HFFc6 (cell line): ENCODE results near the gene CADPS2. TPM values are rescaled to one million over a fixed set of nuclear protein-coding genes. Genes with fewer than 3 reads are reported as not detected.

Source experiments
- DNase-seq: peaks from one replicate; pipeline ENCODE4 v3.0.0-alpha.2; 2018
- H3K27ac Mint-ChIP-seq: 2 replicates; pipeline ENCODE4 v1.8.0; 2020; ENCODE audit warnings: mild to moderate bottlenecking, mixed read lengths
- H3K27me3 Mint-ChIP-seq: 2 replicates; pipeline ENCODE4 v1.8.0; 2021; ENCODE audit warnings: mild to moderate bottlenecking, moderate library complexity, mixed read lengths; ENCODE audit not compliant: insufficient read depth
- H3K36me3 Mint-ChIP-seq: 2 replicates; pipeline ENCODE4 v1.8.0; 2021; ENCODE audit warnings: low read depth, mixed read lengths
- H3K4me1 Mint-ChIP-seq: 2 replicates; pipeline ENCODE4 v1.8.0; 2020; ENCODE audit warnings: low read depth, mixed read lengths
- H3K4me3 Mint-ChIP-seq: 2 replicates; pipeline ENCODE4 v1.8.0; 2020; ENCODE audit warnings: mild to moderate bottlenecking, moderate library complexity, mixed read lengths
- H3K9me3 Mint-ChIP-seq: 2 replicates; pipeline ENCODE4 v1.8.0; 2020; ENCODE audit warnings: mild to moderate bottlenecking, mixed read lengths
- total RNA-seq, 6 experiments: library from RNA; stranded (reverse); fragmentation: NEBNext Ultra II Directional; extraction: Animal tissue kit (Norgen Biotek cat#: 25700); gene quantifications; 2 replicates in 1 of 6; 3 replicates in 5 of 6; pipeline ENCODE4 v1.2.3, GENCODE V29; 2021
- TF ChIP-seq, protein P1 (sequence below): fragments of 200-600 bp; sonication (generic); IDR thresholded peaks from 2 replicates; pipeline ENCODE4 v1.5.0; 2021; ENCODE audit warnings: antibody characterized with exemption, mild to moderate bottlenecking

CADPS2 gene
- total RNA-seq, 6 experiments from 2014 or later = not detected

DNA sequence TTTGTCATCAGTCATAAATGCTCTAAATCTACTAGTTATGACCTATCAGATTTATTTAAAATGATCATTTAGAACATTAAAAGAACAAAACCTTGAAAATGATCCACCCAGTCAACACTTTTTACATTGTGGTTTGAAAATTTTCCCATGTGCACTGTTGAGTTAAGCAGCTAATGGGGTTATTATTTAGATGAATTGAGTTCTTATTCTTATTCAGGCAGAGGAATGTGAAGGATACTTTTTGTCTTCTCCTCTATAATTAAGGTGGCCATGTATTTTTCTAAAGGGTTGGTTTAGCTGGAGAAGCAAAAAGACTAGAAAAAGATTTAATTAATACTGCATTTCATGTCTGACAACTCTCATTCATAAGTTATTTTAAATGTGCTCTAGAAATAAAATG is 506.8 kb downstream of the CADPS2 start:
- TF ChIP-seq, protein P1, sequence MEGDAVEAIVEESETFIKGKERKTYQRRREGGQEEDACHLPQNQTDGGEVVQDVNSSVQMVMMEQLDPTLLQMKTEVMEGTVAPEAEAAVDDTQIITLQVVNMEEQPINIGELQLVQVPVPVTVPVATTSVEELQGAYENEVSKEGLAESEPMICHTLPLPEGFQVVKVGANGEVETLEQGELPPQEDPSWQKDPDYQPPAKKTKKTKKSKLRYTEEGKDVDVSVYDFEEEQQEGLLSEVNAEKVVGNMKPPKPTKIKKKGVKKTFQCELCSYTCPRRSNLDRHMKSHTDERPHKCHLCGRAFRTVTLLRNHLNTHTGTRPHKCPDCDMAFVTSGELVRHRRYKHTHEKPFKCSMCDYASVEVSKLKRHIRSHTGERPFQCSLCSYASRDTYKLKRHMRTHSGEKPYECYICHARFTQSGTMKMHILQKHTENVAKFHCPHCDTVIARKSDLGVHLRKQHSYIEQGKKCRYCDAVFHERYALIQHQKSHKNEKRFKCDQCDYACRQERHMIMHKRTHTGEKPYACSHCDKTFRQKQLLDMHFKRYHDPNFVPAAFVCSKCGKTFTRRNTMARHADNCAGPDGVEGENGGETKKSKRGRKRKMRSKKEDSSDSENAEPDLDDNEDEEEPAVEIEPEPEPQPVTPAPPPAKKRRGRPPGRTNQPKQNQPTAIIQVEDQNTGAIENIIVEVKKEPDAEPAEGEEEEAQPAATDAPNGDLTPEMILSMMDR = no peak
- no peak overlapping the region for H3K27ac Mint-ChIP-seq
- no peak overlapping the region for H3K4me3 Mint-ChIP-seq
- no peaks in the 10 kb centered on the region for H3K27me3 Mint-ChIP-seq
- no peaks in the 10 kb centered on the region for H3K4me1 Mint-ChIP-seq
- no peak for DNase-seq
- H3K36me3 Mint-ChIP-seq = no peaks in the 10 kb centered on the region; the same call in 1 of the 2 replicates
- H3K9me3 Mint-ChIP-seq = peaks cover 27% of the 10 kb centered on the region

DNA sequence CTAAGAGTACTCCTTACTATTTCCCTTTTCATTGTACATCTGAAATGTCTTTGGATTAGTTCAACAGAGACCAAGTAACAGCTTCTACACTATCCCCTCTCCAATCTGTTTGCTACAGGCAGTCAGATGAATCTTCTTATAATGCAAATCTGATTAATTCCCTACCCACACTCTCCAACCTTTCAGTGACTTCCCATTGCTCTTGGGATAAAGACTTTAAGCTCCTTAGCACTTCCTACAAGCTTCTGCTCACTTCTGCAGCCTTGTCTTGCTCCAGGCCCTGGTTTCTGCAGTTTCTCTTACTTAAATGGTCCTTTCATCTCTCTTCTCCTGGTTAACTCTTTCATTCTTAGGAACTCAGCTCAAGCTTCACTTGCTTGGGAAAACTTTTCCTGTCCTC is 516.5 kb downstream of the CADPS2 start:
- Mint-ChIP-seq H3K27me3 (no peaks in the 10 kb centered on the region), H3K36me3 (no peaks in the 10 kb centered on the region), H3K4me1 (no peaks in the 10 kb centered on the region), H3K4me3 (no peak overlapping the region), H3K9me3 (peaks cover 40% of the 10 kb centered on the region), H3K27ac (no peak overlapping the region)
- TF ChIP-seq, protein P1 = no peak
- DNase-seq = no peak

DNA sequence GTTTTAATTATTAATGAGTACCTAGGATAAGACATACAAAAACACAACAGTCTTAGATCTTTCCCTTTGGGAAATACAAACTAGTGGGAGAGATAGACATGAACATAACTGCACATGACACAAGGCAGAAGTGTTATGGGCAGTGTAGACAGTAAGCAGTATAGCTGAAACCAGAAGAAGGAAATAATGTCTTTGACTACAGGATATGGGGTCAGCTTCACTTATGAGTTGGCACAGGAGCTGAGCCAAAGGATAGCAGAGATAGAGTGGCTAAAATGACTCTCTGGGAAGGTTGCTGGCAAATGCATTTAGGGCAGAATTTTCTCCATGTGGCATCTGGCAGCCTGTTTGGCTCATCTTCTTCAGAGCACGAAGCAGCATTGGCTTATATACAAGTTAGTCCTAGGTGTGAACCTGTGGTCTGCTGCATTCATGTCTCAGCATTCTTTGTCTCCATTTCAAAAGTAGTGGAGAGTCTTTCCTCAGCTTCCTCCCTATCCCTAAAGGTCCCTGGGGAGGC is 521.4 kb downstream of the CADPS2 start:
- Mint-ChIP-seq H3K4me1 (no peaks in the 10 kb centered on the region), H3K27me3 (no peaks in the 10 kb centered on the region), H3K27ac (no peak overlapping the region), H3K4me3 (no peak overlapping the region), H3K36me3 (no peaks in the 10 kb centered on the region), H3K9me3 (peaks cover 19% of the 10 kb centered on the region)
- no peak for DNase-seq
- TF ChIP-seq, protein P1 = no peak

DNA sequence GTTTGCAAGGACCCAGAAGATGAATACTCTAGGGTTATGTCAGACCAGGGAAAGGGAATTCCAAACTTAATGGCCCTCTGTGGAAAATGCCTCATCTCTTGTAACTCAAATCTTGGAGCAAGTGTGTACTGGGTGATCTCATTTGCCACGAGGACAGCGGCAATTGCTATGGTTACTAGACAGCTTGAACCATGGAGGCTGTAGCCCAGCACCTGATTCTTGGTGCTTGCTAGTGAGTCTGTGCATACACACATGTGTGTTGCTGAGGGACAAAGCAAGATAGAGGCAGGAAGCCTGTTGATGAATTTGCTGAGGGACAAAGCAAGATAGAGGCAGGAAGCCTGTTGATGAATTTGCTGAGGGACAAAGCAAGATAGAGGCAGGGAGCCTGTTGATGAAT is 523.1 kb downstream of the CADPS2 start:
- Mint-ChIP-seq H3K27ac (no peak overlapping the region), H3K9me3 (peaks cover 15% of the 10 kb centered on the region), H3K4me1 (no peaks in the 10 kb centered on the region), H3K4me3 (no peak overlapping the region), H3K36me3 (no peaks in the 10 kb centered on the region), H3K27me3 (no peaks in the 10 kb centered on the region)
- DNase-seq = no peak
- TF ChIP-seq, protein P1 = no peak

DNA sequence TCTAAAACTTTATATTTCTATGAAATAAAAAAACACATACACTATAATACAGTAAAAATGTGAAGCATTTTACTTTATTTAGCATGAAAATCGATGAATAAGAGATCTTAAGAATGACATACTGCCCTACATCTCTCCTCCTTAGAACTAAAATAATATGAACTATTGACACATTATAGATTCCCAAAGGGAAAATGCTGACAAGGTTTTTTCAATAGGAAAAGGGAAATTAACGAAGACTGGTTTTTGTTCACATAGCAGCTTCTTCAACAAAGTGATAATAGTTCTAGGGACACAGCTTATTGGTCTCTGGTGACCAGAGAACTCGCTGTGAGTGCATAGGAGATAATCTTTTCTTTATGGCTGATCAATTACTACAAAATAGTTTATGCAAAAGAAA is 523.8 kb downstream of the CADPS2 start:
- TF ChIP-seq, protein P1 = no peak
- peaks cover 11% of the 10 kb centered on the region; the same call in 1 of the 2 replicates for H3K9me3 Mint-ChIP-seq
- no peaks in the 10 kb centered on the region for H3K27me3 Mint-ChIP-seq
- no peaks in the 10 kb centered on the region for H3K4me1 Mint-ChIP-seq
- H3K4me3 Mint-ChIP-seq = no peak overlapping the region
- H3K27ac Mint-ChIP-seq = no peak overlapping the region
- DNase-seq = no peak
- no peaks in the 10 kb centered on the region for H3K36me3 Mint-ChIP-seq

DNA sequence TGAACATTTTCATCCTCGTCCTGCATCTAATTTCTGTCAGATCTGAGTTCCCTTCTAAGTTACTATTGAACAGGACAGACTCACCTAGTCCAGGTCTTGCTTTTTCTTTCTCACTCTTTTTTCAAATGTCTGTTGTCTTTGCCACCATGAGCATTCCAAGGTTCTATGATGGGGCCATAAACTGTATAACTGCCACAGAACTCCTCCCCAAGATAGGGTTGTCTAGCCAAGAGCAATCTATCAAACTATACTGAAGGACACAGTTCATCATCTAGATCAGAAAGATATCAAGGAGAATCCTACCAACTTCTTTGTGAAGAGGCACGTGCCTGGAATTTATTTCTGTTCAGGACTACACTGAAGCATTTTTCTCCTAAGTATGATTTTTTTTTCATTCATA is 531.6 kb downstream of the CADPS2 start:
- H3K27me3 Mint-ChIP-seq = no peaks in the 10 kb centered on the region
- no peak for DNase-seq
- peaks cover 20% of the 10 kb centered on the region for H3K9me3 Mint-ChIP-seq
- no peaks in the 10 kb centered on the region for H3K4me1 Mint-ChIP-seq
- no peak overlapping the region for H3K27ac Mint-ChIP-seq
- no peak overlapping the region for H3K4me3 Mint-ChIP-seq
- TF ChIP-seq, protein P1 = no peak
- H3K36me3 Mint-ChIP-seq = no peaks in the 10 kb centered on the region
